Measurements from ENCODE around the gene NUDT7. TPM values are rescaled to one million over a fixed set of nuclear protein-coding genes. Genes with fewer than 3 reads are reported as not detected.

Gene NUDT7
- total RNA-seq, 1 experiment from 2014 or later: 7.5 TPM

- TF ChIP-seq OVOL2 (CRISPR knock-in tag; IDR thresholded peaks at IDR 0.05; ENCODE audit: borderline replicate concordance): no peak
Measured at GRCh38 chr16:77788181-77789084, 66.1 kb downstream of the NUDT7 start, which contains the start of gene VAT1L (continued).

GRCh38 chr16:77789085-77790008 lies 67.0 kb downstream of the NUDT7 start:
- Mint-ChIP-seq H3K9me3 (no peaks in the 10 kb centered on the region), H3K4me3 (peak overlapping the region; percentile 95), H3K27ac (no peak overlapping the region), H3K27me3 (ENCODE audit: low read depth) (peaks cover 46% of the 10 kb centered on the region), H3K4me1 (peaks cover 20% of the 10 kb centered on the region), H3K36me3 (no peaks in the 10 kb centered on the region)
- DNase-seq (ENCODE audit: low spot score) (peak; percentile 17), ATAC-seq (peak; percentile 26)
- ChIA-PET POLR2A (interaction anchor here (0.7 to 0.8 kb wide), 2 partner anchors 67 to 178 kb away, joined by 4 read pairs; partner anchors contain the start of gene NUDT7), CTCF (interaction anchor here (0.6 to 2.6 kb wide), 9 partner anchors 9 to 311 kb away, joined by 3 to 13 read pairs (median 3); partner anchors contain the start of gene NUDT7)
- no peak for TF ChIP-seq NR1H2 (CRISPR knock-in tag; IDR thresholded peaks at IDR 0.05)
- no peak for TF ChIP-seq PRRX2 (CRISPR knock-in tag; IDR thresholded peaks at IDR 0.05)
- TF ChIP-seq ZSCAN18 (CRISPR knock-in tag; IDR thresholded peaks at IDR 0.05): no peak
- TF ChIP-seq CBFB (CRISPR knock-in tag; IDR thresholded peaks at IDR 0.05; ENCODE audit: low read depth): no peak
- TF ChIP-seq GABPB1 (CRISPR knock-in tag; IDR thresholded peaks at IDR 0.05): no peak
- TF ChIP-seq SOX15 (CRISPR knock-in tag; IDR thresholded peaks at IDR 0.05): no peak
- TF ChIP-seq TEAD4 (CRISPR knock-in tag; IDR thresholded peaks at IDR 0.05): no peak
- TF ChIP-seq RELA (CRISPR knock-in tag; IDR thresholded peaks at IDR 0.05; ENCODE audit: borderline replicate concordance): no peak
- no peak for TF ChIP-seq NR3C1 (CRISPR knock-in tag; conservative IDR thresholded peaks at IDR 0.05; ENCODE audit: low read depth)
- no peak for TF ChIP-seq JAZF1 (CRISPR knock-in tag; IDR thresholded peaks at IDR 0.05)
- no peak for TF ChIP-seq FOXP1 (CRISPR knock-in tag; IDR thresholded peaks at IDR 0.05; ENCODE audit: borderline replicate concordance)
- no peak for TF ChIP-seq PREB (CRISPR knock-in tag; IDR thresholded peaks at IDR 0.05; ENCODE audit: borderline replicate concordance)
- TF ChIP-seq ESRRA (CRISPR knock-in tag; IDR thresholded peaks at IDR 0.05; ENCODE audit: borderline replicate concordance): no peak
- TF ChIP-seq ELF4 (CRISPR knock-in tag; IDR thresholded peaks at IDR 0.05; ENCODE audit: low read depth): no peak
- TF ChIP-seq SMAD3 (CRISPR knock-in tag; IDR thresholded peaks at IDR 0.05; ENCODE audit: borderline replicate concordance): no peak
- no peak for TF ChIP-seq ZMAT4 (CRISPR knock-in tag; IDR thresholded peaks at IDR 0.05)
- no peak for TF ChIP-seq CDX4 (CRISPR knock-in tag; IDR thresholded peaks at IDR 0.05; ENCODE audit: borderline replicate concordance)
